ENCODE results near the gene EFCAB5. TPM values are rescaled to one million over a fixed set of nuclear protein-coding genes. Genes with fewer than 3 reads are reported as not detected.

The EFCAB5 gene
- total and polyA plus RNA-seq, 2 of the 8 experiments (the other 6 are each of a cell fraction or from before 2014, with no cell fraction given): 0.05 to 0.34 TPM

DNA sequence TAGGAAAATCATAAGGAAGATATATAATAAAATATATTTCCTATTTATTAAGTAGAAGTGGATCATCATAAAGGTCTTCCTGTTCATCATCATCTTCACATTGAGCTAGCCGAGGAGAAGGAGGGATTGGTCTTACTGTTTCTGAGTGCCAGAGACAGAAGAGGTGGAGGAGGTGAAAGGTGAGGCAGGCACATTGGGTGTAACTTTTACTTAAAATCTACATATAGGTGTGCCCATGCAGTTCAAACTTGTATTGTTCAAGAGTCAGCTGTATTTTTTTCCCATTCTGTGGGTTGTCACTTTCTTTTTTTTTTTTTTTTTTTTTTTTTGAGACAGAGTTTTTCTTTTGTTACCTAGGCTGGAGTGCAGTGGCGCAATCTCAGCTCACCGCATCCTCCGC, 210.0 kb downstream of the EFCAB5 start (continued):
- TF ChIP-seq, protein P1, sequence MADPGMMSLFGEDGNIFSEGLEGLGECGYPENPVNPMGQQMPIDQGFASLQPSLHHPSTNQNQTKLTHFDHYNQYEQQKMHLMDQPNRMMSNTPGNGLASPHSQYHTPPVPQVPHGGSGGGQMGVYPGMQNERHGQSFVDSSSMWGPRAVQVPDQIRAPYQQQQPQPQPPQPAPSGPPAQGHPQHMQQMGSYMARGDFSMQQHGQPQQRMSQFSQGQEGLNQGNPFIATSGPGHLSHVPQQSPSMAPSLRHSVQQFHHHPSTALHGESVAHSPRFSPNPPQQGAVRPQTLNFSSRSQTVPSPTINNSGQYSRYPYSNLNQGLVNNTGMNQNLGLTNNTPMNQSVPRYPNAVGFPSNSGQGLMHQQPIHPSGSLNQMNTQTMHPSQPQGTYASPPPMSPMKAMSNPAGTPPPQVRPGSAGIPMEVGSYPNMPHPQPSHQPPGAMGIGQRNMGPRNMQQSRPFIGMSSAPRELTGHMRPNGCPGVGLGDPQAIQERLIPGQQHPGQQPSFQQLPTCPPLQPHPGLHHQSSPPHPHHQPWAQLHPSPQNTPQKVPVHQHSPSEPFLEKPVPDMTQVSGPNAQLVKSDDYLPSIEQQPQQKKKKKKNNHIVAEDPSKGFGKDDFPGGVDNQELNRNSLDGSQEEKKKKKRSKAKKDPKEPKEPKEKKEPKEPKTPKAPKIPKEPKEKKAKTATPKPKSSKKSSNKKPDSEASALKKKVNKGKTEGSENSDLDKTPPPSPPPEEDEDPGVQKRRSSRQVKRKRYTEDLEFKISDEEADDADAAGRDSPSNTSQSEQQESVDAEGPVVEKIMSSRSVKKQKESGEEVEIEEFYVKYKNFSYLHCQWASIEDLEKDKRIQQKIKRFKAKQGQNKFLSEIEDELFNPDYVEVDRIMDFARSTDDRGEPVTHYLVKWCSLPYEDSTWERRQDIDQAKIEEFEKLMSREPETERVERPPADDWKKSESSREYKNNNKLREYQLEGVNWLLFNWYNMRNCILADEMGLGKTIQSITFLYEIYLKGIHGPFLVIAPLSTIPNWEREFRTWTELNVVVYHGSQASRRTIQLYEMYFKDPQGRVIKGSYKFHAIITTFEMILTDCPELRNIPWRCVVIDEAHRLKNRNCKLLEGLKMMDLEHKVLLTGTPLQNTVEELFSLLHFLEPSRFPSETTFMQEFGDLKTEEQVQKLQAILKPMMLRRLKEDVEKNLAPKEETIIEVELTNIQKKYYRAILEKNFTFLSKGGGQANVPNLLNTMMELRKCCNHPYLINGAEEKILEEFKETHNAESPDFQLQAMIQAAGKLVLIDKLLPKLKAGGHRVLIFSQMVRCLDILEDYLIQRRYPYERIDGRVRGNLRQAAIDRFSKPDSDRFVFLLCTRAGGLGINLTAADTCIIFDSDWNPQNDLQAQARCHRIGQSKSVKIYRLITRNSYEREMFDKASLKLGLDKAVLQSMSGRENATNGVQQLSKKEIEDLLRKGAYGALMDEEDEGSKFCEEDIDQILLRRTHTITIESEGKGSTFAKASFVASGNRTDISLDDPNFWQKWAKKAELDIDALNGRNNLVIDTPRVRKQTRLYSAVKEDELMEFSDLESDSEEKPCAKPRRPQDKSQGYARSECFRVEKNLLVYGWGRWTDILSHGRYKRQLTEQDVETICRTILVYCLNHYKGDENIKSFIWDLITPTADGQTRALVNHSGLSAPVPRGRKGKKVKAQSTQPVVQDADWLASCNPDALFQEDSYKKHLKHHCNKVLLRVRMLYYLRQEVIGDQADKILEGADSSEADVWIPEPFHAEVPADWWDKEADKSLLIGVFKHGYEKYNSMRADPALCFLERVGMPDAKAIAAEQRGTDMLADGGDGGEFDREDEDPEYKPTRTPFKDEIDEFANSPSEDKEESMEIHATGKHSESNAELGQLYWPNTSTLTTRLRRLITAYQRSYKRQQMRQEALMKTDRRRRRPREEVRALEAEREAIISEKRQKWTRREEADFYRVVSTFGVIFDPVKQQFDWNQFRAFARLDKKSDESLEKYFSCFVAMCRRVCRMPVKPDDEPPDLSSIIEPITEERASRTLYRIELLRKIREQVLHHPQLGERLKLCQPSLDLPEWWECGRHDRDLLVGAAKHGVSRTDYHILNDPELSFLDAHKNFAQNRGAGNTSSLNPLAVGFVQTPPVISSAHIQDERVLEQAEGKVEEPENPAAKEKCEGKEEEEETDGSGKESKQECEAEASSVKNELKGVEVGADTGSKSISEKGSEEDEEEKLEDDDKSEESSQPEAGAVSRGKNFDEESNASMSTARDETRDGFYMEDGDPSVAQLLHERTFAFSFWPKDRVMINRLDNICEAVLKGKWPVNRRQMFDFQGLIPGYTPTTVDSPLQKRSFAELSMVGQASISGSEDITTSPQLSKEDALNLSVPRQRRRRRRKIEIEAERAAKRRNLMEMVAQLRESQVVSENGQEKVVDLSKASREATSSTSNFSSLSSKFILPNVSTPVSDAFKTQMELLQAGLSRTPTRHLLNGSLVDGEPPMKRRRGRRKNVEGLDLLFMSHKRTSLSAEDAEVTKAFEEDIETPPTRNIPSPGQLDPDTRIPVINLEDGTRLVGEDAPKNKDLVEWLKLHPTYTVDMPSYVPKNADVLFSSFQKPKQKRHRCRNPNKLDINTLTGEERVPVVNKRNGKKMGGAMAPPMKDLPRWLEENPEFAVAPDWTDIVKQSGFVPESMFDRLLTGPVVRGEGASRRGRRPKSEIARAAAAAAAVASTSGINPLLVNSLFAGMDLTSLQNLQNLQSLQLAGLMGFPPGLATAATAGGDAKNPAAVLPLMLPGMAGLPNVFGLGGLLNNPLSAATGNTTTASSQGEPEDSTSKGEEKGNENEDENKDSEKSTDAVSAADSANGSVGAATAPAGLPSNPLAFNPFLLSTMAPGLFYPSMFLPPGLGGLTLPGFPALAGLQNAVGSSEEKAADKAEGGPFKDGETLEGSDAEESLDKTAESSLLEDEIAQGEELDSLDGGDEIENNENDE (IDR thresholded peaks at IDR 0.05; ENCODE audit: insufficient replicate concordance, low read length): no peak
- no peak for TF ChIP-seq POU5F1 (IDR thresholded peaks at IDR 0.05; ENCODE audit: low read depth, low read length)
- no peak for TF ChIP-seq EGR1 (IDR thresholded peaks at IDR 0.05; ENCODE audit: borderline replicate concordance, low read depth, low read length)
- no peak for TF ChIP-seq TEAD4 (IDR thresholded peaks at IDR 0.05; ENCODE audit: low read depth, low read length)
- no peak for TF ChIP-seq CREB1 (IDR thresholded peaks at IDR 0.05)
- TF ChIP-seq FOSL1 (IDR thresholded peaks at IDR 0.05; ENCODE audit: insufficient read depth, low read depth, low read length): no peak
- no peak for TF ChIP-seq SIX5 (IDR thresholded peaks at IDR 0.05; ENCODE audit: low read depth, low read length)
- TF ChIP-seq RNF2 (IDR thresholded peaks at IDR 0.05; ENCODE audit: borderline replicate concordance, low read depth, low read length, missing control alignments, poor library complexity, severe bottlenecking): no peak
- no peak for TF ChIP-seq PHF8 (conservative IDR thresholded peaks at IDR 0.05; ENCODE audit: low read depth, low read length)
- TF ChIP-seq RAD21 (IDR thresholded peaks at IDR 0.05 in 1 of 2, conservative IDR thresholded peaks at IDR 0.05 in 1 of 2; ENCODE audit: low read depth in 2 of 2, low read length in 2 of 2): no peak
